DOHH2 (cell line): Measurements from ENCODE around the gene ABCB8.

ENCODE experiments used
- H3F3A ChIP-seq: fragments of 200-600 bp; sonication (generic), shearing (Covaris generic); 2 replicates; pipeline ENCODE4 v1.6.0; 2016; ENCODE audit warnings: antibody characterized with exemption, mild to moderate bottlenecking; ENCODE audit not compliant: control insufficient read depth, insufficient read depth
- H3K27ac ChIP-seq: fragments of 200-600 bp; sonication (generic); 2 replicates; pipeline ENCODE4 v1.5.1; 2014; ENCODE audit warnings: low read depth, mild to moderate bottlenecking, low read length, moderate library complexity
- H3K27me3 ChIP-seq: fragments of 200-600 bp; sonication (generic); 2 replicates; pipeline ENCODE4 v1.6.1; 2014; ENCODE audit warnings: mild to moderate bottlenecking, low read length, mixed read lengths; ENCODE audit not compliant: control insufficient read depth
- H3K36me3 ChIP-seq: fragments of 200-600 bp; sonication (generic); 2 replicates; pipeline ENCODE4 v1.6.1; 2014; ENCODE audit warnings: mild to moderate bottlenecking, low read length, moderate library complexity, mixed read lengths; ENCODE audit not compliant: control insufficient read depth
- H3K4me1 ChIP-seq: fragments of 200-600 bp; sonication (generic); 2 replicates; pipeline ENCODE4 v1.6.1; 2014; ENCODE audit warnings: mild to moderate bottlenecking, low read length, mixed read lengths; ENCODE audit not compliant: control insufficient read depth
- H3K4me2 ChIP-seq: fragments of 200-600 bp; sonication (generic); 2 replicates; pipeline ENCODE4 v1.6.0; 2014; ENCODE audit warnings: mild to moderate bottlenecking, low read length, moderate library complexity
- H3K4me3 ChIP-seq: fragments of 200-600 bp; sonication (generic); 2 replicates; pipeline ENCODE4 v1.5.1; 2014; ENCODE audit warnings: mild to moderate bottlenecking, low read length, mixed read lengths
- H3K79me2 ChIP-seq: fragments of 200-600 bp; sonication (generic); 2 replicates; pipeline ENCODE4 v1.6.1; 2014; ENCODE audit warnings: mild to moderate bottlenecking, low read length, mixed read lengths; ENCODE audit not compliant: control insufficient read depth
- H3K9me2 ChIP-seq: fragments of 200-600 bp; sonication (generic); replicated peaks from 2 replicates; pipeline ENCODE4 v1.6.1; 2014; ENCODE audit warnings: mild to moderate bottlenecking, low read length, mixed read lengths; ENCODE audit not compliant: control insufficient read depth
- H3K9me3 ChIP-seq: fragments of 200-600 bp; sonication (generic); 2 replicates; pipeline ENCODE4 v1.6.1; 2014; ENCODE audit warnings: antibody characterized with exemption, low read length, mixed read lengths; ENCODE audit not compliant: control insufficient read depth, insufficient read depth
- H4K20me1 ChIP-seq: fragments of 200-600 bp; sonication (generic); 2 replicates; pipeline ENCODE4 v1.6.0; 2014; ENCODE audit warnings: low read depth, mild to moderate bottlenecking, antibody characterized with exemption, low read length, moderate library complexity; ENCODE audit not compliant: control insufficient read depth, insufficient read depth
- CTCF ChIP-seq: fragments of 200-600 bp; sonication (generic); IDR thresholded peaks from one replicate; pipeline ENCODE4 v1.5.1; 2014; ENCODE audit warnings: antibody characterized with exemption, mild to moderate bottlenecking, low read depth, low read length; ENCODE audit not compliant: poor library complexity, severe bottlenecking
- EZH2phosphoT487 ChIP-seq: fragments of 200-600 bp; sonication (generic); IDR thresholded peaks from 2 replicates; pipeline ENCODE4 v1.6.1; 2017; ENCODE audit warnings: borderline replicate concordance, mild to moderate bottlenecking, antibody characterized with exemption, low read length, moderate library complexity, mixed read lengths

The ABCB8 gene

DNA sequence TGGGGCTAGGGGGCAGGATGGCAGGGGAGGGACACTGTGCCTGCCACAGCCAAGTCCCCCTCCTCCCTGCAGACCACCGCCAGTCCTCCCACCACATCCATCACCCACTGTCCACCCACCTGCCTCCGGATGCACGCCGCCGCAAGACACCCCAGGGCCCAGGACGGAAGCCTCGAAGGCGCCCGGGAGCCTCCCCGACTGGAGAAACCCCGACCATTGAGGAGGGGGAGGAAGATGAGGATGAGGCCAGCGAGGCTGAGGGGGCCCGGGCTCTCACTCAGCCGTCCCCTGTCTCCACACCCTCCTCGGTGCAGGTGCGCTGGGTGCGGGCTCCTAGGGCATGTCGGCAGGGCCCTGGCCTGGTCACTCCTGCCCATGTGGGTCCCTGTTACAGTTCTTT lies 36.2 kb downstream of the ABCB8 start:
- H3K4me1 ChIP-seq, result peaks cover 12% of the 10 kb centered on the region
- no peak for TF ChIP-seq CTCF
- no peak for TF ChIP-seq EZH2phosphoT487
- H3K27me3 ChIP-seq, result no peaks in the 10 kb centered on the region
- H3K9me3 ChIP-seq, result no peaks in the 10 kb centered on the region
- no peaks in the 10 kb centered on the region for H3F3A ChIP-seq
- no peak overlapping the region for H3K4me2 ChIP-seq
- H3K79me2 ChIP-seq, result peaks cover 30% of the 10 kb centered on the region
- peaks cover 68% of the 10 kb centered on the region for H3K36me3 ChIP-seq
- H4K20me1 ChIP-seq, result peaks cover 7% of the 10 kb centered on the region; the same call in 1 of the 2 replicates
- no peak overlapping the region for H3K27ac ChIP-seq
- H3K9me2 ChIP-seq, result no peaks in the 10 kb centered on the region
- no peak overlapping the region for H3K4me3 ChIP-seq

DNA sequence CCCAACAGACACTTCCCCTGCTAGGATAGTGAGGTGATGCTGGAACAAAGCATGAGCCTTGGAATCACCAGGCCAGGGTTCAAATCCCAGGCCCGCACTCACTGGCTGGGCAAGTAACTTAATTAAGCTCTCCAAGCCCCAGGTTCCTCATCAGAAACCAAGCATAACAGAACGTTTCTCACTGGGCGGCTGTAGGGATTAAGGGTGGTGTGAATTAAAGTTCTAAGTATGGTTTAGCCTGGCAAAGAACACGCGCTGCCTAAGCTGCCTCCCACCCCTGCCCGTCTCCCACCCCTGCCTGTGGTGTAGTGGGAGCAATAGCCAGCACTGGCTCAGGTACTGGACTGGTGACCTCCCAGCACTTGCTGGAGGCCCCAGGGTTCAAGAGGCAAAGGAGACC lies 36.7 kb downstream of the ABCB8 start:
- H4K20me1 ChIP-seq, result peaks cover 7% of the 10 kb centered on the region; the same call in 1 of the 2 replicates

DNA sequence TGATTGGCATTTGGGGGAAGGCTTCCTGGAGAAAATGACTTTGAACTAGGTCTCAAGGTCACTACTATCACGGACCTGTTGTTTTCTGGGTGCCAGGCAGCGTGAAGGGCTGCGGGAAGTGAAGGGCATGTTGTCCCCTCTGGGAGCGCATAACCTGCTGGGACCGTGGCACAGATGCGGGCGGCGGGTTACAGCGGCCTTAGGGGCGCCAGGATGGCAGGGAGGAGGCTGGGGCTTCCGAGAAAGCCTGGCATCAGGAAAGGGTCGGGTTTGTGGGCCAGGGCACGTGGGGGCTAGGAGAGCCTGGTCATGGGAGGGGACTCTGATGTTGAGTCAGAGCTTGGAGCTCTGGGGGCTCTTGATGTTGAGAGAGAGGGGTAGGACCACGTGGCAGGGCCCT lies 37.3 kb downstream of the ABCB8 start:
- peaks cover 9% of the 10 kb centered on the region for H3K4me1 ChIP-seq
- no peak for TF ChIP-seq CTCF
- TF ChIP-seq EZH2phosphoT487, result no peak
- no peaks in the 10 kb centered on the region for H3K9me3 ChIP-seq
- no peak overlapping the region for H3K4me2 ChIP-seq
- H3K9me2 ChIP-seq, result no peaks in the 10 kb centered on the region
- peaks cover 7% of the 10 kb centered on the region; the same call in 1 of the 2 replicates for H4K20me1 ChIP-seq
- peaks cover 74% of the 10 kb centered on the region for H3K36me3 ChIP-seq
- H3K27me3 ChIP-seq, result no peaks in the 10 kb centered on the region
- no peak overlapping the region for H3K4me3 ChIP-seq
- H3K27ac ChIP-seq, result no peak overlapping the region
- H3K79me2 ChIP-seq, result peaks cover 20% of the 10 kb centered on the region
- H3F3A ChIP-seq, result no peaks in the 10 kb centered on the region

More for the DNA sequence above, 36.7 kb downstream of the ABCB8 start:
- peaks cover 12% of the 10 kb centered on the region for H3K4me1 ChIP-seq
- peaks cover 73% of the 10 kb centered on the region for H3K36me3 ChIP-seq
- no peaks in the 10 kb centered on the region for H3K9me3 ChIP-seq
- H3K79me2 ChIP-seq, result peaks cover 26% of the 10 kb centered on the region
- no peaks in the 10 kb centered on the region for H3K27me3 ChIP-seq
- no peaks in the 10 kb centered on the region for H3K9me2 ChIP-seq
- no peak overlapping the region for H3K4me3 ChIP-seq
- TF ChIP-seq CTCF (no peak), EZH2phosphoT487 (no peak)
- no peak overlapping the region for H3K27ac ChIP-seq
- no peaks in the 10 kb centered on the region for H3F3A ChIP-seq
- H3K4me2 ChIP-seq, result no peak overlapping the region
